Activated naive CD8-positive, alpha-beta T cell treated with anti-CD3 and anti-CD28 coated beads, Interleukin-2, amount 50 U/mL, for 16 hours (primary cell): Measurements from ENCODE around the gene RIPK1.

Source experiments
- DNase-seq: peaks from one replicate; pipeline ENCODE4 v3.0.0-alpha.2; 2020; ENCODE audit warnings: low read depth, low spot score

RIPK1 gene

DNA sequence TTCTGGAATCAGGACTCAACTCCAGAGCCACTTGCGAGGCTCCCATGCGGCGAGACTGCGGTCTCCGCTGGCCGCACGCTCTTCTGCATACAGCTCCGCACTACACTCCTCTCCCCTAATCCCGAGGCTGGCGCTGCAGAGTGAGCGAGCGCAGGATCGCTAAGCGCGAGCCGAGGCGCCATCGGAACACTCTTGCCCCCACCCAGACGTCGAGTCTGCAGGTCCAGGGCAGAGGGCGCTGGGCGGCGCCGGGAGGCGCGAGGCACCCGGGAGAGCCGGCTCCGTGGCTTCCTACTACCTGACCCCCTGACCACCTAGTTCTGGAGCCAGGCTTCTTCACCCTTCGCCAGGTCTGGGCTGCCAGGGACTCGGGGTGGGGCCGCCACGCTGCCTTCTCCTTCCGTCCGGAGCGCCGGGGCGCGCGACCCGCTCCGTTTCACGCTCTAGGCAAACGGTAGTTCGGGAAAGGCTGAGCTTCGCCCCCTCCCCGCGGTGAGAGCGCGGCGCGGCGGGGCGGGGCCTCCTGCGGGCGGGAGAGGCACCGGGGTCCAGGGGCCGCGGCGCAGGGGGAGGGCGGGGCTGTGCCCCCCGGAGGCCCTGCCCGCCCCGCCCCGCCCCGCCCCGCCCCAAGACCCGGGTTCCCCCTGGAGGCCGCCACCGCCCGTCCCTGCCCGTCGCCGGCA lies 94.4 kb downstream of the RIPK1 start:
- DNase-seq, result no peak

DNA sequence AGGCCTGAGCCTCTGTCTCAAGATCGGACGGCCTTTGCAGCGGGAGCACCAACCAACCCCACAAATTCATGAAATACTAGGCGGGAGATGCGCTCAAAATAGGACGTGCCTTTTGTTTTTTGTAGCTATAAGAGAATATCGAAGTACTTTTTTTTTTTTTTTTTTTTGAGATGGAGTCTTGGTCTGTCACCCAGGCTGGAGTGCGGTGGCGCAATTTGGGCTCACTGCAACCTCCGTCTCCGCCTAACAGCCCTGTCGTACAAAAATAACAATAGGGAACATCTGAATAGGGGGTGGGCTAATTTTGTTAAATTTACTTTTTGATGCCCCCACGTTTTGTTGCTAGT lies 94.9 kb downstream of the RIPK1 start:
- DNase-seq, result no peak

DNA sequence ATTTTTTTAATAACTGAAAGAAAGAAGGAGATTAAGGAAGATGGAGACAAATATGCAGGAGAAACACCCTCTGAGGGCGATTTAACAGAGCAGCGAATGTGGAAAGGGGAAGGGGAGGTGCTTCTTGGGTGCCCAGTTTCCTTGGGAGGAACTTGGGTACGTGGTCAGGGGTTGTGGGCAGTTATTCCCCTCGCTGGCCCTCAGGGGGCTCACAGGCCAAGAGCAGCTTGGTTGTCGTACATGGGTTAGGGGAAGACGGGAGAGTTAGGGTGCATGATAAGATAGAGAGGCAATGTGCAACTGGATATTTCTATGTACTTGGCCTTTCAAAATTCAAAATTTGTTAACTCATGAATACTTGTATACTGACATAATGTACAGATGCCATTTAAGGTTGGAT lies 96.1 kb downstream of the RIPK1 start:
- DNase-seq, result no peak
